Measurements from ENCODE around the gene DCTN3. TPM values are rescaled to one million over a fixed set of nuclear protein-coding genes. Genes with fewer than 3 reads are reported as not detected.

The DCTN3 gene
- total RNA-seq, 1 donor from 2014 or later = 135 TPM

- peak overlapping the region; percentile 70 for H3K27ac ChIP-seq (replicated peaks)
- no peak for DNase-seq
- intact Hi-C loops (cut with micrococcal nuclease) = loop anchor here (5.0 kb wide), 1 partner anchor 47 kb away; no protein-coding TSS in a partner anchor
- peaks cover 43% of the 10 kb centered on the region for H3K27me3 ChIP-seq (ENCODE audit: low read depth)
- no peaks in the 10 kb centered on the region for H3K36me3 ChIP-seq
- no peak overlapping the region for H3K4me3 ChIP-seq
- TF ChIP-seq, protein P1, sequence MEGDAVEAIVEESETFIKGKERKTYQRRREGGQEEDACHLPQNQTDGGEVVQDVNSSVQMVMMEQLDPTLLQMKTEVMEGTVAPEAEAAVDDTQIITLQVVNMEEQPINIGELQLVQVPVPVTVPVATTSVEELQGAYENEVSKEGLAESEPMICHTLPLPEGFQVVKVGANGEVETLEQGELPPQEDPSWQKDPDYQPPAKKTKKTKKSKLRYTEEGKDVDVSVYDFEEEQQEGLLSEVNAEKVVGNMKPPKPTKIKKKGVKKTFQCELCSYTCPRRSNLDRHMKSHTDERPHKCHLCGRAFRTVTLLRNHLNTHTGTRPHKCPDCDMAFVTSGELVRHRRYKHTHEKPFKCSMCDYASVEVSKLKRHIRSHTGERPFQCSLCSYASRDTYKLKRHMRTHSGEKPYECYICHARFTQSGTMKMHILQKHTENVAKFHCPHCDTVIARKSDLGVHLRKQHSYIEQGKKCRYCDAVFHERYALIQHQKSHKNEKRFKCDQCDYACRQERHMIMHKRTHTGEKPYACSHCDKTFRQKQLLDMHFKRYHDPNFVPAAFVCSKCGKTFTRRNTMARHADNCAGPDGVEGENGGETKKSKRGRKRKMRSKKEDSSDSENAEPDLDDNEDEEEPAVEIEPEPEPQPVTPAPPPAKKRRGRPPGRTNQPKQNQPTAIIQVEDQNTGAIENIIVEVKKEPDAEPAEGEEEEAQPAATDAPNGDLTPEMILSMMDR (IDR thresholded peaks at IDR 0.05; ENCODE audit: borderline replicate concordance) = no peak
- no peaks in the 10 kb centered on the region for H3K9me3 ChIP-seq (replicated peaks)
- H3K4me1 ChIP-seq = peaks cover 52% of the 10 kb centered on the region
Observed at GRCh38 chr9:34594177-34594576, 26.1 kb downstream of the DCTN3 start.

GRCh38 chr9:34592895-34593601, 27.2 kb downstream of the DCTN3 start:
- DNase-seq = peak; percentile 81

DNA sequence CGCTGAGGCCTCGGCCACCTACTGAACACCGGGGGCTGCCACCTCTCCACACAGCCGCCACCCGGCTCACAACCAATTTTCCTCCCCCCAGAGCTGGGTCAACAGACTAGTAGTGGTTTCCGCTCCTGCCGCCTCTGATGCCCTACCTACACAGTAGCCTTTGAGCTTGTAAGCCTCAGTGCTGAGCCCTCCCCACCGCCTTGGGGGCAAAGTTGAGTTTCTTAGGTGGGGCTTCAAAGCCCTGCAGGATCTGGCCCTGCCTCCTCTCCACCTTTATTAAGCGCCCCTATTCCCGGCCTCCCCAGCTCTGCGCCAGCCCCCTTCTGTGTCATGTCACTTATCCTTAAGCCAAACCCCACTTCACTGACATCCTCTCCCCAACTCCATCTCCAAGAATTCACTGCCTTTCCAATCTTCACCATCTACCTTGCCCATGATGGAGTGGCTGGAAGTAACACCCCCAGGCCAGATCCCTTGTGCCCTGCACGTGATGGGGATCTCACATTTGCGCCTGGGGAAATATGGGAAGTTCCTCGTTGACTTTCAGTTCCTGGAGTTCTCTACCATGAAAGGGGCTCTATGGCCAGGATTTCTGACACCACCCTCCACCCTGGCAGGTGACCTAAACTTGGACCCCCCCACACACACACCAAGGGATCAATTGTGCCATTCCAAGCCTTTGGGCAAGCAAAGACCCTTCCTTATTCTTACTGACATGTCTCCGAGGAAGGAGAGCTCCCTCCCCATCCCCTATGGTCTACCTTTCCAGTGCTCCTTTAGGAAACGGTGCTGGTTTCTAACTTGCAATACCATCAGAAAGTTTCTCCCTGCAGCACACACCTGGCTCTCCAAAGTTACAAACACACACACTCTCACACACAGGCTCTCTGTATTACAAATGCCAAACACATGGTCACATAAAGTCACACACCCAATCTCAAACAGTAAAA, 28.1 kb downstream of the DCTN3 start:
- no peak for DNase-seq
- intact Hi-C loops (cut with micrococcal nuclease) = loop anchor here (5.0 kb wide), 1 partner anchor 45 kb away; no protein-coding TSS in a partner anchor
- Histone ChIP-seq H3K4me3 (peak overlapping the region; percentile 68), H3K27ac (replicated peaks) (peak overlapping the region; percentile 70), H3K4me1 (peaks cover 59% of the 10 kb centered on the region), H3K36me3 (no peaks in the 10 kb centered on the region), H3K9me3 (replicated peaks) (no peaks in the 10 kb centered on the region), H3K27me3 (ENCODE audit: low read depth) (peaks cover 63% of the 10 kb centered on the region)
- TF ChIP-seq, protein P1 (IDR thresholded peaks at IDR 0.05; ENCODE audit: borderline replicate concordance) = no peak

More at GRCh38 chr9:34592895-34593601, 27.2 kb downstream of the DCTN3 start:
- Histone ChIP-seq H3K36me3 (no peaks in the 10 kb centered on the region), H3K27me3 (ENCODE audit: low read depth) (peaks cover 55% of the 10 kb centered on the region), H3K27ac (replicated peaks) (peak overlapping the region; percentile 70), H3K4me1 (peaks cover 59% of the 10 kb centered on the region), H3K9me3 (replicated peaks) (no peaks in the 10 kb centered on the region), H3K4me3 (peak overlapping the region; percentile 20)
- intact Hi-C loops (cut with micrococcal nuclease) = loop anchor here (5.0 kb wide), 1 partner anchor 46 kb away; no protein-coding TSS in a partner anchor
- TF ChIP-seq, protein P1 (IDR thresholded peaks at IDR 0.05; ENCODE audit: borderline replicate concordance) = no peak

GRCh38 chr9:34591248-34591916, 28.9 kb downstream of the DCTN3 start:
- TF ChIP-seq, protein P1 (IDR thresholded peaks at IDR 0.05; ENCODE audit: borderline replicate concordance) = peak; percentile 92
- Histone ChIP-seq H3K4me3 (peak overlapping the region; percentile 68), H3K9me3 (replicated peaks) (no peaks in the 10 kb centered on the region), H3K27ac (replicated peaks) (peak overlapping the region; percentile 37), H3K27me3 (ENCODE audit: low read depth) (peaks cover 71% of the 10 kb centered on the region), H3K4me1 (peaks cover 59% of the 10 kb centered on the region), H3K36me3 (no peaks in the 10 kb centered on the region)
- peak; percentile 88 for DNase-seq
- intact Hi-C loops (cut with micrococcal nuclease) = loop anchor here (5.0 kb wide), 1 partner anchor 44 kb away; no protein-coding TSS in a partner anchor
